ENCODE data around the gene RASD1. TPM values are rescaled to one million over a fixed set of nuclear protein-coding genes. Genes with fewer than 3 reads are reported as not detected.

The RASD1 gene
- total RNA-seq, 1 experiment from 2014 or later = 1.3 TPM

DNA sequence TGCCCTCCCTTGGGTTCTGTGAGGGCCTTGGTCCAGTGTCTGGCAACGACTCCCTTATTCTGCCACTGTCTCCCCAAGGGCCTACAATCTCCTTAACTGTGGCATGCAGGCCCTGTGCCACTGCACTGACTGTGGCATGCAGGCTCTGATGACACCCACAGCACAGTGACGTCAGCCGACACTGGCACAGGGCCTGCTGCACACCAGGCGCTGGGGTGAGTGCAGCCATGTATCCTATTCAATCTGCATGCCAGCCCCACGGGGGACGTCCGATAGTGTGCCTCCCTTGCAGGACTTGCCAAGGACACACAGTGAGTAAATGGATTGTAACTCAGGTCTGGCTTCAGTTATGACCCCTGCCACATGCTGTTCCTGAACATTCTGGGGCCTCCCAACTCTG lies 39.8 kb upstream of the RASD1 start:
- Histone ChIP-seq H3K27ac (no peak overlapping the region), H3K9me3 (replicated peaks) (no peaks in the 10 kb centered on the region), H3K27me3 (replicated peaks) (no peaks in the 10 kb centered on the region), H3K4me3 (no peak overlapping the region), H3K4me1 (replicated peaks) (no peaks in the 10 kb centered on the region), H3K36me3 (no peaks in the 10 kb centered on the region)
- DNase-seq (ENCODE audit: low read depth in 1 of 2, low spot score in 2 of 2) = no peak

DNA sequence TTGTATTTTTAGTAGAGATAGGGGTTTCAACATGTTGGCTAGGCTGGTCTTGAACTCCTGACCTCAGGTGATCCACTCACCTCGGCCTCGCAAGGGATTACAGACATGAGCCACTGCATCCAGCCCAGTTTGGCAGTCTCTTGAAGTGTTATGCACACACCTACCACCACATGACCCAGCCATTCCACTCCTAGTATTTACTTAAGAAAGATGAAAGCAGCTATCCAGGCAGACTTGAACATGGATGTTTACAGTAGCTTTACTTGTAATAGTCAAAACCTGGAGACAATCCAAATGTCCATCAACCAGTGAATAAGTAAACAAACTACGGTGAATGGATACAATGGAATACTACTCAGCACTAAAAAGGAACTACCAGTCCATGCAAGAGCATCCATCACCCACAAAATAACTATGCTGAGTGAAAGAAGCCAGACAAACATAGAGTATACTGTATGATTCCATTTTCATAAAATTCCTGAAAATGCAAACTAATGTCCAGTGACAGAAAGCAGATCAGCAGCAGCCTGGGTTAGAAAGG lies 37.8 kb upstream of the RASD1 start:
- no peaks in the 10 kb centered on the region for H3K36me3 ChIP-seq
- H3K27me3 ChIP-seq (replicated peaks) = no peaks in the 10 kb centered on the region
- no peak overlapping the region for H3K4me3 ChIP-seq
- H3K9me3 ChIP-seq (replicated peaks) = no peaks in the 10 kb centered on the region
- H3K27ac ChIP-seq = no peak overlapping the region
- no peak for DNase-seq (ENCODE audit: low read depth in 1 of 2, low spot score in 2 of 2)
- H3K4me1 ChIP-seq (replicated peaks) = no peaks in the 10 kb centered on the region

DNA sequence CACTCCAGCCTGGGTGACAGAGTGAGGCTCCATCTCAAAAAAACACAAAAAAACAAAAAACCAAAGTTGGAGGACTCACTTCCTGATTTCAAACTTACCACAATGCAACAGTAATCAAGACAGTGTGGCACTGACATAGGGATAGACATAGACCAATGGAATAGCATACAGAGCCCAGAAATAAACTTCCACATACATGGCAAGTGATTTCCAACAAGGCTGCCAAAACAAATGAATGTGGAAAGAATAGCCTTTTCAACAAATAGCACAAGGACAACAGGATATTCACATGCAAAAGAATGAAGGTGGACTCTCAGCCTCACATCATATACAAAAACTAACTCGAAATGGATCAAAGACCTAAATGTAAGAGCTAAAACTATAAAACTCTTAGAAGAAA lies 36.8 kb upstream of the RASD1 start:
- no peak overlapping the region for H3K27ac ChIP-seq
- no peaks in the 10 kb centered on the region for H3K36me3 ChIP-seq
- DNase-seq (ENCODE audit: low read depth in 1 of 2, low spot score in 2 of 2) = no peak
- H3K9me3 ChIP-seq (replicated peaks) = no peaks in the 10 kb centered on the region
- H3K4me3 ChIP-seq = no peak overlapping the region
- H3K4me1 ChIP-seq (replicated peaks) = no peaks in the 10 kb centered on the region
- no peaks in the 10 kb centered on the region for H3K27me3 ChIP-seq (replicated peaks)

DNA sequence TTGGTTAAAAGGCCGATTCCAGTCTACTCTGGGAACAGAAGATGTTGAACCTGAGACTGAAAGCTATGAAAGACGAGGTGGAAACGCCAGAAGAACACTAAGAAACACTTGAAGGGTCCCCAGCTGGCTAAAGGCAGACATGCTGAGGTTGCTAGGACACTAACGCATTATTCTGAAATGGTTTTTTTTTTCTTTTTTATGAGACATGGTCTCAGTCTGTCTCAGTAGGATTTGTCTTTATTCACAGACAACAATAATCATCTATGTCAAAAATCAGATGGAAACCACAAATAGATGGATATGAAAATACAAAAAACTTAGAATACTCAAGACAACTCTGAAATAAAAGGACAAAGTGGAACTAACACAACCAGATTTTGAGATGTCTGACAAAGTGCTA lies 35.0 kb upstream of the RASD1 start:
- H3K27me3 ChIP-seq (replicated peaks) = no peaks in the 10 kb centered on the region
- H3K36me3 ChIP-seq = no peaks in the 10 kb centered on the region
- H3K4me1 ChIP-seq (replicated peaks) = no peaks in the 10 kb centered on the region
- H3K9me3 ChIP-seq (replicated peaks) = no peaks in the 10 kb centered on the region
- H3K27ac ChIP-seq = no peak overlapping the region
- no peak for DNase-seq (ENCODE audit: low read depth in 1 of 2, low spot score in 2 of 2)
- H3K4me3 ChIP-seq = no peak overlapping the region

DNA sequence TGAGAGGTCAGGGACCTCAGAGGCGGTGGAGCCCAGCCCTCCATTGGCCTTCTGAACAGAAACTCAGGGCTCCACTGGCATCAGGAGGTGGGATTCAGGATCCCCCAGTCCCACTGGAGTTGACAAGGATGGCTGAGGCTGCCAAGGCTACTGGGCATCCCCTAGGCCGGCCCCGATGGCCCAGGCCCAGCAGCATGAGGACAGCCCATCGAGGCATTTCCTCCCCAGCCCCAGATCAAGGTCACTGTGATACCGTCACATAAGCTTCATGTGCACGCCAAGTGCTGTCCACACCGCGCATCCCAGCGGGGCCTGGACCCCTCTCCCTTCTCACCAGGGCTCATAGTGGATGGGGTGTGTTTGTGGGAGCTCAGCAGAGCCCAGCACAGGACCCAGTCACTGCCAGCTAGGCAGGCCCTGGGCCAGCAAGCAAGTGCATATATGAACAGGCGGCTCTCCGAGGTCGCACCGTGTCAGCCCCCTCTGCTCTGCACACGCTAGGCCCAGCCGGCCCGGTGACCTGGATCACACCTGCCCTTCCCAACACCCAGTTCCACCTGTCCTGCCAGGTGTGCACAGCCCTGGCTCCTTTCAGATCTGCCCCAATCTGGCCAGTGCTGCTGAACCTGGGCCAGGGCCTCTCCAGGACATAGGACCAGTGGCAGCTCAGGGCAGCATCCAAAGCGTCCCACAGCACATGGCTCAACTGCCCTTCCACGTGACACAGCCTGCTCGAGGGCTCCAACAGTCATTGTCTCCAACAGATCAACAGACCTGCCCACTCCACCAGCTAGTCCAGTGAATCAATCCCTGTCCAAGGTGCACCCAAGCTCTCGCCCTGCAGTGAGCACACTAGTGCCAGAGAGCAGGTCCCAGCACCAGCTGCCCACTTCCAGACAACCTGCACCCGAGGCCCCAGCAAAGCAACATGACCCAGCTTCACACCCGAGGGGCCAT lies 32.8 kb upstream of the RASD1 start:
- no peak overlapping the region for H3K4me3 ChIP-seq
- no peaks in the 10 kb centered on the region for H3K4me1 ChIP-seq (replicated peaks)
- no peaks in the 10 kb centered on the region for H3K9me3 ChIP-seq (replicated peaks)
- no peaks in the 10 kb centered on the region for H3K36me3 ChIP-seq
- DNase-seq (ENCODE audit: low read depth in 1 of 2, low spot score in 2 of 2) = no peak
- H3K27ac ChIP-seq = no peak overlapping the region
- no peaks in the 10 kb centered on the region for H3K27me3 ChIP-seq (replicated peaks)

DNA sequence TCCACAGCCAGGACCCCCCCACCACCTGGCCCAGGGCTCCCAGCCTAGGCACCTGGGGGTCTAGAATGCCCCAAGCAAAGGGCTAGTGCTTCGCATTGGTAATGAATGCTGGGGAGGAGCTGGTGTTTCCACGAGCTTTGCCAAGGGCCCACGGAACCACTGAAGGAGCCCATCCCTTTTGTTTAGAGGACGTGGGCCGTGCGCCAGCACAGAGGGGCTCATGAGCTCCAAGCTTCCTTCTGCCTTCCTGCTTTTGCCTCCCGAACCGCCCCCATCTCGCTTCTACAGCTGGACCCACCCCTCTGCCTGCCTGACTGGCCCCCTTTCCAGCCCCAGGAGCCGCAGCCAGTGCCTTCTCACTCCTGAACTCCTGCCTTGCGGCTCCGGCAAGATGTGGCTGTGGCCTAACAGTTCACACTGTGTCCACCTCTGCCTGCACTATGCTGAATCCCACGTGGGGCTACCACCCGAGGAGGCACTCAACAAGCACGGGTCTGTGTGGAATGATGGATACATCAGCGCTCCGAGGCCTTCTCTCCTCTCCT lies 31.8 kb upstream of the RASD1 start:
- no peak overlapping the region for H3K4me3 ChIP-seq
- no peaks in the 10 kb centered on the region for H3K27me3 ChIP-seq (replicated peaks)
- no peaks in the 10 kb centered on the region for H3K9me3 ChIP-seq (replicated peaks)
- H3K4me1 ChIP-seq (replicated peaks) = no peaks in the 10 kb centered on the region
- DNase-seq (ENCODE audit: low read depth in 1 of 2, low spot score in 2 of 2) = no peak
- H3K27ac ChIP-seq = no peak overlapping the region
- H3K36me3 ChIP-seq = no peaks in the 10 kb centered on the region

DNA sequence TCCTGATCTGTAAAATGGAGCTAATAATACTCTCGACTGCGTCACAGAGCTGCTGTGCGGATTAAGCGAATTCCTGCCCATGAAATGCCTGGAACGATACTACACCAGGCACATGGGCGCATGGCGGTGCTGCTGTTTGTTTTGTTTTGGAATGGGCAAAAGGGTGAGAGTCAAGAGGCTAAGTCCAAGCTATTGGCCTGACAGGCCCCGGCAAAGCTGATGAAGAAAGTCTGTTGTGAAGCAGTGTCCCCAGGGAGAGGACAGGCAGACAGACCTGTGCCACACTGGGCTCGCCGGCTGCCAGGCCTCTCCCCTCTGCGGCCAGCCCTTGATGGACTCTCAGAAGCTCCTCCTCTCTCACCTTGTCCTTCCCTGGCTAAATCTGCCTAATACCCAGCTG lies 31.3 kb upstream of the RASD1 start:
- no peak overlapping the region for H3K4me3 ChIP-seq
- H3K9me3 ChIP-seq (replicated peaks) = no peaks in the 10 kb centered on the region
- H3K27ac ChIP-seq = no peak overlapping the region
- no peaks in the 10 kb centered on the region for H3K27me3 ChIP-seq (replicated peaks)
- no peaks in the 10 kb centered on the region for H3K4me1 ChIP-seq (replicated peaks)
- H3K36me3 ChIP-seq = no peaks in the 10 kb centered on the region
- no peak for DNase-seq (ENCODE audit: low read depth in 1 of 2, low spot score in 2 of 2)

DNA sequence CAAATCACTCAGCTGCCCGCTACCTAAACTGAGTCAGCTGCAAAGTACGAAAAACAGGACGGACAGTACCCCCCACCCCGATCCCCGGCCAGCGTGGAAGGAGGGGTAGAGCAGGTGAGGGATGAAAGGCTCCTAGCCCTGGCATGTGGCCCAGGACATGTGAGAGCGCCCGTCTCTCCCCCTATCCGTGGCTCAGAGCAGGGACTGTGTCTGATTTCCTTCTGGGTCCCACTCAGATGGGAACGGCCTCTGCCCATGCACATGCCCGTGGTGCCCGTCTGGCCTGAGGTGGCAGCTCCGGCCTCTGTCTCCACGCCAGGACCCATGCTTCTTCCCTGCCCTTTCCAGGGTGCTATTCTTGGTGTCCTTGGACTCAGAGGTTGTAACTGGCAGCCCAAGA lies 30.2 kb upstream of the RASD1 start:
- no peaks in the 10 kb centered on the region for H3K27me3 ChIP-seq (replicated peaks)
- H3K4me3 ChIP-seq = no peak overlapping the region
- H3K27ac ChIP-seq = no peak overlapping the region
- no peaks in the 10 kb centered on the region for H3K9me3 ChIP-seq (replicated peaks)
- H3K4me1 ChIP-seq (replicated peaks) = no peaks in the 10 kb centered on the region
- DNase-seq (ENCODE audit: low read depth in 1 of 2, low spot score in 2 of 2) = no peak
- H3K36me3 ChIP-seq = no peaks in the 10 kb centered on the region

DNA sequence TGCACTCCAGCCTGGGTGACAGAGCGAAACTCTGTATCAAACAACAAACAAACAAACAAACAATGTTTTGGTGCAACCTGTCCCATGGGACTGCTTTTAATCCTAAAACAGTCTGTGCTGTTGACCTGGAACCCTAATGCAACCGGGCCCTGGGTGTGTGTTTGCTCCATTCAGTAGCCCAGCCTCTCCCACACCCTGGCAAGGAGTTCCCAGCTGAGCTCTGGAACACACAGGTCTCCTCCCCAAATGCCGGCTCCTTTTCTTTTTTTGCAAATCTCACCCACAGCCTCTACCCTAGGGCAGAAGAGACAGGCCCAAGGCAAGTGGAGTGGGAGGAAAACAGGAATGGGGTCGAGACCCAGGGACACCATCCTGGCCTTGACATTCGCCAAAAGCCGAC lies 29.8 kb upstream of the RASD1 start:
- no peaks in the 10 kb centered on the region for H3K9me3 ChIP-seq (replicated peaks)
- H3K4me3 ChIP-seq = no peak overlapping the region
- H3K27ac ChIP-seq = no peak overlapping the region
- H3K4me1 ChIP-seq (replicated peaks) = peaks cover 2% of the 10 kb centered on the region; the same call in 1 of the 2 replicates
- no peaks in the 10 kb centered on the region for H3K27me3 ChIP-seq (replicated peaks)
- no peak for DNase-seq (ENCODE audit: low read depth in 1 of 2, low spot score in 2 of 2)
- no peaks in the 10 kb centered on the region for H3K36me3 ChIP-seq

DNA sequence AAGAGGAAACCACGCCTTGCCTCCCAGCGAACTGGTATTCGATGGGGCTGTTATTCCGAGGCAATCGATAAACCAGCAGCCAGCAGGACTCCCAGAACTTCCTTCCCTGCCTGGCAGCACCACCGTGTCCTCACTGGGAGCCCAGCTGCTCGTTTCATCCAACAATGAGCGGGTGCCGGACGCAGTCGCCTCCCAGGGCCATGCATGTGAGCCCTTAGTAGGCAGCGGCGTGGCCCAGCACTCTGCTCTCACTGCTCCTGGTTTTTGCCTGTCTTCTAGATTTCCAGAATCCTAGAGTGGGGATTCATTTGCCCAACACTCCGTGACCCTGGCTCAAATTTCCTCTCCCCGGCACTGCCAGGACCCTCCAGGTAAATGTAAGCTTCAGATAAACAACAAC lies 29.1 kb upstream of the RASD1 start:
- no peaks in the 10 kb centered on the region for H3K9me3 ChIP-seq (replicated peaks)
- no peak overlapping the region for H3K4me3 ChIP-seq

DNA sequence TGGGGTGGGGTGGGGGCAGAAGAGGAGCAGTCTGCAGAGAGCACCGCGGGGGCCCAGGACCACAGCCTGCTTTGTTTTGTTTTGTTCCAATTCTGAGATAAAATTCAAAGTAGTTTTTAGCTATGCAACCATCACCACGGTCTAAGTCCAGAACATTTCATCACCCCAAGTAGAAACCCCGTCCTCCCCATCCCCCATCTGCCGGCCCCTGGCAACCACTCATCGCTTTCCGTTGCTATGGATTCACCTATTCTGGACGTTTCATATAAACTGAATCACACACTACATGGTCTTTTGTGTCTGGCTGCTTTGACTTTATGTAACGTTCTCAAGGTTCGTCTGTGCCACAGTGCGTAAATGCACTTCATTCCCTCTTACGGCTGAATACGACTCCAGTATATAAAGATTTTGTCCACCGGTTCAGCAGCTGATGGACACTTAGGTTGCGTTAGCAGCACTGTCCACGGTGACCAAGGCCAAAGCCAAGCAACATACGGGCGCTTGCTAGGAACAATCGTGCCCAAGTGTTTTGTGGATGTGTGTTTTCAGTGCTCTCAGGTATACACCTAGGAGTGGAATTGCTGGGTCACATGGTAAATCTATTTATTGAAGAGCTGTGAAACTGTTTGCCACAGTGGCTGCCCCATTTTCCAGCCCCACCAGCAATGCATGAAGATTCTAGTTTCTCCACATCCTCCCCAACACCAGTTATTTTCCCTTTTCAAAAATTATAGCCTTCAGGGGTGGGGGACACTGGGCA lies 27.7 kb upstream of the RASD1 start:
- peaks cover 8% of the 10 kb centered on the region; the same call in 1 of the 2 replicates for H3K4me1 ChIP-seq (replicated peaks)
- no peak overlapping the region for H3K27ac ChIP-seq

More for the DNA sequence above, 29.1 kb upstream of the RASD1 start:
- peaks cover 8% of the 10 kb centered on the region; the same call in 1 of the 2 replicates for H3K4me1 ChIP-seq (replicated peaks)
- H3K27ac ChIP-seq = no peak overlapping the region
- H3K27me3 ChIP-seq (replicated peaks) = no peaks in the 10 kb centered on the region
- H3K36me3 ChIP-seq = no peaks in the 10 kb centered on the region
- DNase-seq (ENCODE audit: low read depth in 1 of 2, low spot score in 2 of 2) = no peak

DNA sequence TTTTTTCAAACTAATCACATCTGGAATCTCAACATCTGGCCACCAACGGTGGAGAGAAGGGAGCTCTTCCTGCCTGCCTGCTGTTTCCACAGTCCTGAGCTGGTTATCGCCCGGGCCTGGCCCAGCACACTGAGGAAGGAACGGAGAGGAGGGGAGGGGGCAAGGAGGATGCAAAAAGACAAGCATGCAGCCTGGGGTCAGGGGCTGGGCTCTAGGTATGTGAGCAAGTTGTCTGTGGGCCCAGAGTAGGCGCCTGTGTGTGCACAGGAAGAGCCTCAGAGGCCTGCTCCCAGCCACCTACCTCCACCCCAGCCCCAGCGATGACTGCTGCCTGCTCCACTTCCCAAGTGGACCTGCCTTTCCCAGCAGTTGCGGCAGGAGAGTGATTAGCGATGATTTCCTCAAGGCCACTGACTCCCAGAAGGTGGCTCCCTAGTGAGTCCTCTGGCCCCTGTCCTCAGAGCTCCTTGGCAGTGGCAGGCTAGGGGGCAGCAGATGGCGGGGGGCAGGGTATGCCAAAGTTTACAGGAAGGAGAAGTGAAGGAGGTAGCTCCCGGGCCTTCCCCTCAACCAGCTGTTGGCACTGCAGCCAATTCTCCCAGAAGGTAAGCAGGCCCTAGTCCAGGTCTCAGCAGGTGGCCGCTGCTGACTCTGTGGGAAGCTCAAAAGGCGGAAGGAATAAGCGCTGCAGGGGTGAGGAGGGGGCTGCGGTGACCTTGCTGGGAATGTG lies 27.0 kb upstream of the RASD1 start:
- Histone ChIP-seq H3K27ac (no peak overlapping the region), H3K9me3 (replicated peaks) (no peaks in the 10 kb centered on the region), H3K27me3 (replicated peaks) (no peaks in the 10 kb centered on the region), H3K4me1 (replicated peaks) (peaks cover 8% of the 10 kb centered on the region; the same call in 1 of the 2 replicates), H3K36me3 (no peaks in the 10 kb centered on the region), H3K4me3 (no peak overlapping the region)
- DNase-seq (ENCODE audit: low read depth in 1 of 2, low spot score in 2 of 2) = no peak

More for the DNA sequence above, 27.7 kb upstream of the RASD1 start:
- no peaks in the 10 kb centered on the region for H3K27me3 ChIP-seq (replicated peaks)
- H3K4me3 ChIP-seq = no peak overlapping the region
- no peaks in the 10 kb centered on the region for H3K36me3 ChIP-seq
- no peak for DNase-seq (ENCODE audit: low read depth in 1 of 2, low spot score in 2 of 2)
- no peaks in the 10 kb centered on the region for H3K9me3 ChIP-seq (replicated peaks)

DNA sequence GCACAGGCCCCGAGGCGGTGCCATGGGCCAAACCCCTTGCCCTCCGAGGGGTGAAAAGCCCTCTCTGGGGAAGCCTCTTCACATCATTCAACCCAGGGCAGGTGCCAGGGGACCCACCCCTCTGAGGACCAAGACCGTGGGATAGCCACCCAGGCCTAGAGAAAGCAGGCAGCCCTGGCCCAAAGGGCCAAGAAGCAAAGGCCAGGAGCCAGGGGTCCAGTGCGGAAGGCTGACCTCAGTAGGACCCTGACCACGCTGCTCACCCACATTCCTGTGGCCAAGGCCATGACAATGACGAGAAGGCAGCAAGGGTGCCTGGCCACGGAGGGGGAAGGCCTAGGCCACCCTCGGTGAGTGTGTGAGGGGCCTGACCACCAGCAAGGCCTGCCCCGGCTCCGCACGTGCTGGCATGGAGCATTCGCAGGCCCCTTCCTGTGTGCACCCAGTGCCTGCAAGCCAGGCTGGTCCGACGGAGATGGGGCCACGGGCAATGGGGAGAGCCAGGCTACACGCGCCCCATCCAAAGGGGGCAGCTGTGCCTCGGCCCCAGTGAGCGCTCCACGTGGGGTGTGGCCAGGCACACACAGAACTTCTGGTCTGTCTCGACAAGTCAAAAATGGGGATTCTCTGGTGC lies 24.5 kb upstream of the RASD1 start:
- no peak overlapping the region for H3K4me3 ChIP-seq

More for the DNA sequence above, 24.5 kb upstream of the RASD1 start:
- no peaks in the 10 kb centered on the region for H3K27me3 ChIP-seq (replicated peaks)
- peaks cover 21% of the 10 kb centered on the region for H3K4me1 ChIP-seq (replicated peaks)
- H3K27ac ChIP-seq = no peak overlapping the region
- no peaks in the 10 kb centered on the region for H3K9me3 ChIP-seq (replicated peaks)
- H3K36me3 ChIP-seq = no peaks in the 10 kb centered on the region
- no peak for DNase-seq (ENCODE audit: low read depth in 1 of 2, low spot score in 2 of 2)
